IMR-90 (cell line): ENCODE results near the gene NRARP. TPM values are rescaled to one million over a fixed set of nuclear protein-coding genes. Genes with fewer than 3 reads are reported as not detected.

Experiments used
- ATAC-seq: fragments of 200-7000 bp; cut with Tn5 transposase; 2 replicates; pipeline ENCODE4 v1.9.1; 2020; ENCODE audit warnings: low read depth, mild to moderate bottlenecking, moderate library complexity
- BruUV-seq: library from RNA; stranded (reverse); fragments of 400-500 nt; replicated peaks from 2 replicates; lab custom pipeline; 2021; lab: Mats Ljungman, UMichigan
- CTCF ChIA-PET: fragments of 300-600 bp; formaldehyde crosslinking; extraction: SDS; loops from one replicate; lab custom pipeline; 2021; ENCODE audit warnings: antibody characterized with exemption; lab: Yijun Ruan, JAX
- POLR2A ChIA-PET: fragments of 300-600 bp; sonication (Branson Sonifier 250); formaldehyde crosslinking; loops from one replicate; lab custom pipeline; 2022; ENCODE audit warnings: antibody characterized with exemption; ENCODE audit not compliant: unreplicated experiment; lab: Charles Lee
- DNase-seq: peaks from one replicate; pipeline ENCODE4 v3.0.0; 2013
- H2AFZ ChIP-seq: replicated peaks from 2 replicates; pipeline ENCODE3; 2013; ENCODE audit warnings: low read length, mild to moderate bottlenecking; ENCODE audit not compliant: poor library complexity
- H2AK5ac ChIP-seq: 2 replicates; pipeline ENCODE4 v1.6.1; 2013; ENCODE audit warnings: low read depth, low read length, inconsistent platforms
- H2AK9ac ChIP-seq: replicated peaks from 2 replicates; pipeline ENCODE3; 2013; ENCODE audit warnings: mild to moderate bottlenecking, low read depth, low read length, moderate library complexity; ENCODE audit not compliant: poor library complexity
- H2BK120ac ChIP-seq: 2 replicates; pipeline ENCODE4 v1.6.1; 2013; ENCODE audit warnings: low read depth, low read length, inconsistent platforms
- H2BK15ac ChIP-seq: 3 replicates; pipeline ENCODE4 v1.6.1; 2013; ENCODE audit warnings: low read depth, low read length, inconsistent platforms
- H2BK20ac ChIP-seq: 2 replicates; pipeline ENCODE4 v1.6.1; 2013; ENCODE audit warnings: low read depth, mild to moderate bottlenecking, inconsistent platforms, low read length, moderate library complexity
- H2BK5ac ChIP-seq: 2 replicates; pipeline ENCODE4 v1.6.1; 2013; ENCODE audit warnings: mild to moderate bottlenecking, low read depth, low read length, inconsistent platforms; ENCODE audit not compliant: poor library complexity, severe bottlenecking
- H3K14ac ChIP-seq: replicated peaks from 2 replicates; pipeline ENCODE4 v1.6.1; 2013; ENCODE audit warnings: low read depth, low read length, inconsistent platforms
- H3K18ac ChIP-seq: 2 replicates; pipeline ENCODE4 v1.6.1; 2013; ENCODE audit warnings: low read depth, low read length, control low read depth
- H3K23ac ChIP-seq: 2 replicates; pipeline ENCODE4 v1.6.1; 2013; ENCODE audit warnings: low read depth, low read length, inconsistent platforms
- H3K27ac ChIP-seq: 2 replicates; pipeline ENCODE4 v1.5.1; 2013; ENCODE audit warnings: mild to moderate bottlenecking, control low read depth, low read length; ENCODE audit not compliant: insufficient read depth
- H3K27me3 ChIP-seq: 2 replicates; pipeline ENCODE4 v1.6.1; 2013; ENCODE audit warnings: low read length; ENCODE audit not compliant: control insufficient read depth, insufficient read depth
- H3K36me3 ChIP-seq: 2 replicates; pipeline ENCODE4 v1.6.1; 2013; ENCODE audit warnings: low read length, mixed read lengths; ENCODE audit not compliant: control insufficient read depth, insufficient read depth
- H3K4ac ChIP-seq: 2 replicates; pipeline ENCODE4 v1.6.1; 2013; ENCODE audit warnings: low read depth, low read length, inconsistent platforms
- H3K4me1 ChIP-seq: 2 replicates; pipeline ENCODE4 v1.6.1; 2013; ENCODE audit warnings: low read length, mixed read lengths; ENCODE audit not compliant: control insufficient read depth, insufficient read depth
- H3K4me2 ChIP-seq: 2 replicates; pipeline ENCODE4 v1.6.1; 2013; ENCODE audit warnings: low read depth, mild to moderate bottlenecking, control low read depth, low read length, moderate library complexity
- H3K4me3 ChIP-seq: 2 replicates; pipeline ENCODE4 v1.5.1; 2013; ENCODE audit warnings: low read depth, mild to moderate bottlenecking, control low read depth, low read length, moderate library complexity; ENCODE audit not compliant: insufficient read depth
- H3K56ac ChIP-seq: 2 replicates; pipeline ENCODE4 v1.6.1; 2013; ENCODE audit warnings: low read length, inconsistent platforms; ENCODE audit not compliant: insufficient read depth; ENCODE audit errors: extremely low read depth
- H3K79me1 ChIP-seq, 2 experiments: 2 replicates each; pipeline ENCODE4 v1.6.1; 2013; ENCODE audit warnings: low read length in 2 of 2, inconsistent platforms in 1 of 2, low read depth in 1 of 2
- H3K9ac ChIP-seq: 2 replicates; pipeline ENCODE4 v1.6.1; 2013; ENCODE audit warnings: low read depth, low read length, control low read depth
- H3K9me1 ChIP-seq: 2 replicates; pipeline ENCODE4 v1.6.1; 2013; ENCODE audit warnings: low read length, inconsistent platforms; ENCODE audit not compliant: insufficient read depth
- H3K9me3 ChIP-seq: 2 replicates; pipeline ENCODE4 v1.6.1; 2013; ENCODE audit warnings: low read length; ENCODE audit not compliant: control insufficient read depth, insufficient read depth
- H4K20me1 ChIP-seq: 2 replicates; pipeline ENCODE4 v1.6.1; 2013; ENCODE audit warnings: low read length, inconsistent platforms; ENCODE audit not compliant: insufficient read depth
- H4K5ac ChIP-seq: 2 replicates; pipeline ENCODE4 v1.6.1; 2013; ENCODE audit warnings: mild to moderate bottlenecking, low read depth, low read length, control low read depth
- H4K8ac ChIP-seq, 2 experiments: 2 replicates each; pipeline ENCODE4 v1.6.1; 2013; ENCODE audit warnings: low read depth in 2 of 2, low read length in 2 of 2, control low read depth in 1 of 2, inconsistent platforms in 1 of 2
- H4K91ac ChIP-seq: 2 replicates; pipeline ENCODE4 v1.6.1; 2013; ENCODE audit warnings: low read depth, low read length, inconsistent platforms; ENCODE audit not compliant: insufficient read depth
- FOS ChIP-seq: fragments of 150-350 bp; IDR thresholded peaks from 2 replicates; pipeline ENCODE4 v1.6.1; 2016; ENCODE audit warnings: low read depth, low read length
- RAD21 ChIP-seq: IDR thresholded peaks from 2 replicates; pipeline ENCODE4 v1.6.1; 2012; ENCODE audit warnings: low read length, improper control_type of control experiment
- WGBS, 2 experiments: methylation state at CpG; one replicate each; pipeline versions ENCODE4 v1.1.5 to v1.1.7; 2013; ENCODE audit warnings: missing lambda C conversion rate in 2 of 2; ENCODE audit not compliant: insufficient read length in 1 of 2; ENCODE audit errors: extremely low coverage in 2 of 2; 5-methylcytosine and 5-hydroxymethylcytosine counted together
- dilution Hi-C: fragments of 300-500 bp; cut with HindIII; formaldehyde crosslinking; loops from one replicate; pipeline ENCODE4 v1.14.3; 2018; ENCODE audit warnings: low sequenced_read_pairs; ENCODE audit not compliant: unreplicated experiment
- in situ Hi-C: fragments of 300-500 bp; cut with MboI; formaldehyde crosslinking; loops from 3 replicates; pipeline ENCODE4 v1.14.3; 2019; ENCODE audit warnings: low sequenced_read_pairs, inconsistent platforms, mixed read lengths
- intact Hi-C: fragments of 100-400 bp; cut with micrococcal nuclease; formaldehyde crosslinking; loops from 2 replicates; pipeline ENCODE4 v1.10.0; 2022
- polyA plus RNA-seq, 3 experiments: library from polyadenylated mRNA; depleted of rRNA; stranded (reverse); fragments of >200 nt; gene quantifications; 2 replicates each; pipeline ENCODE4 v1.2.3, GENCODE V29; 2012; ENCODE audit warnings: low replicate concordance in 1 of 3
- total RNA-seq: library from RNA; depleted of rRNA; stranded (reverse); fragments of >200 nt; gene quantifications from 2 replicates; pipeline ENCODE4 v1.2.3, GENCODE V29; 2012

The NRARP gene
- total and polyA plus RNA-seq, 2 of the 4 experiments (the other 2 are of a cell fraction) = 0.15 TPM; not detected in 1

- peaks cover 10 to 40% of the 10 kb centered on the region in 2 experiments for H3K79me1 ChIP-seq
- H3K14ac ChIP-seq = no peak overlapping the region
- H2AK5ac ChIP-seq = no peak overlapping the region
- POLR2A ChIA-PET = no interaction called here
- no peak overlapping the region for H4K5ac ChIP-seq
- peaks cover 52% of the 10 kb centered on the region for H3K36me3 ChIP-seq
- H3K4ac ChIP-seq = no peak overlapping the region
- H4K20me1 ChIP-seq = peaks cover 10% of the 10 kb centered on the region
- TF ChIP-seq RAD21 = no peak
- no peak for TF ChIP-seq FOS
- H4K8ac ChIP-seq = no peak overlapping the region
- H3K56ac ChIP-seq = no peak overlapping the region
- dilution Hi-C loops (no loop called here), intact Hi-C loops (no loop called here), in situ Hi-C loops (no loop called here)
- WGBS, 2 experiments = 71% methylated on average over 4 of the region's 10 CpGs; no CpG with 5 or more reads in 1 of the 2 experiments
- no peak overlapping the region for H2BK120ac ChIP-seq
- H2BK20ac ChIP-seq = no peak overlapping the region
- H3K4me3 ChIP-seq = no peak overlapping the region
- no peak overlapping the region for H2BK5ac ChIP-seq
- peaks cover under 1% of the 10 kb centered on the region for H3K9me1 ChIP-seq
- no peak overlapping the region for H3K27ac ChIP-seq
- peak overlapping the region; percentile 28 for H2AK9ac ChIP-seq
- ATAC-seq (no peak), DNase-seq (no peak)
- H3K4me2 ChIP-seq = no peak overlapping the region
- H3K27me3 ChIP-seq = no peaks in the 10 kb centered on the region
- no TSS peak for BruUV-seq
- no peaks in the 10 kb centered on the region for H3K9me3 ChIP-seq
- H2AFZ ChIP-seq = no peak overlapping the region
- CTCF ChIA-PET = no interaction called here
- no peak overlapping the region for H2BK15ac ChIP-seq
- H4K91ac ChIP-seq = no peak overlapping the region
- H3K4me1 ChIP-seq = peaks cover 1% of the 10 kb centered on the region
- no peak overlapping the region for H3K9ac ChIP-seq
- H3K23ac ChIP-seq = no peak overlapping the region
- no peak overlapping the region for H3K18ac ChIP-seq
Measured at GRCh38 chr9:137263506-137263905, 38.6 kb downstream of the NRARP start.
